Loucy (cell line): ENCODE measurements around the gene ACTL7B.

Experiments
- H2AFZ ChIP-seq: fragments of 200-600 bp; sonication (generic); 2 replicates; pipeline ENCODE4 v1.6.0; 2016; ENCODE audit warnings: antibody characterized with exemption, mild to moderate bottlenecking, low read length, moderate library complexity
- H3F3A ChIP-seq: fragments of 200-600 bp; 2 replicates; pipeline ENCODE4 v1.6.0; 2016; ENCODE audit warnings: antibody characterized with exemption, low read depth, mild to moderate bottlenecking
- H3K27me3 ChIP-seq: fragments of 200-600 bp; sonication (generic); 2 replicates; pipeline ENCODE4 v1.6.1; 2014; ENCODE audit warnings: low read length, mild to moderate bottlenecking; ENCODE audit not compliant: insufficient read depth, poor library complexity, severe bottlenecking
- H3K36me3 ChIP-seq: fragments of 200-600 bp; sonication (generic); 2 replicates; pipeline ENCODE4 v1.6.1; 2016; ENCODE audit warnings: low read length; ENCODE audit not compliant: insufficient read depth
- H3K4me1 ChIP-seq: fragments of 200-600 bp; sonication (generic); 2 replicates; pipeline ENCODE4 v1.5.1; 2014; ENCODE audit warnings: low read length, mild to moderate bottlenecking; ENCODE audit not compliant: insufficient read depth, poor library complexity, severe bottlenecking
- H3K4me2 ChIP-seq: fragments of 200-600 bp; sonication (generic); 2 replicates; pipeline ENCODE4 v1.6.0; 2014; ENCODE audit warnings: antibody characterized with exemption, low read length, low read depth, mild to moderate bottlenecking; ENCODE audit not compliant: poor library complexity, severe bottlenecking
- H3K4me3 ChIP-seq: fragments of 200-600 bp; sonication (generic); 2 replicates; pipeline ENCODE4 v1.5.1; 2014; ENCODE audit warnings: low read length, mild to moderate bottlenecking, mixed read lengths; ENCODE audit not compliant: poor library complexity, severe bottlenecking
- H3K79me2 ChIP-seq: fragments of 200-600 bp; sonication (generic); 2 replicates; pipeline ENCODE4 v1.6.1; 2014; ENCODE audit warnings: low read length; ENCODE audit not compliant: insufficient read depth
- H3K9ac ChIP-seq: fragments of 200-600 bp; sonication (generic); 2 replicates; pipeline ENCODE4 v1.6.0; 2014; ENCODE audit warnings: mild to moderate bottlenecking, low read depth, low read length, moderate library complexity; ENCODE audit not compliant: poor library complexity, severe bottlenecking
- H3K9me2 ChIP-seq: fragments of 200-600 bp; sonication (generic); replicated peaks from 2 replicates; pipeline ENCODE4 v1.6.1; 2016; ENCODE audit warnings: low read depth, low read length, mixed read lengths
- H3K9me3 ChIP-seq: fragments of 200-600 bp; sonication (generic); 2 replicates; pipeline ENCODE4 v1.6.1; 2014; ENCODE audit warnings: mild to moderate bottlenecking, antibody characterized with exemption, low read length, low read depth; ENCODE audit not compliant: insufficient read depth
- H4K20me1 ChIP-seq: fragments of 200-600 bp; sonication (generic); 2 replicates; pipeline ENCODE4 v1.6.0; 2014; ENCODE audit warnings: antibody characterized with exemption, low read length, mild to moderate bottlenecking; ENCODE audit not compliant: insufficient read depth, poor library complexity, severe bottlenecking
- EZH2phosphoT487 ChIP-seq: fragments of 200-600 bp; IDR thresholded peaks from 2 replicates; pipeline ENCODE4 v1.6.1; 2018; ENCODE audit warnings: antibody characterized with exemption, mild to moderate bottlenecking, moderate library complexity, borderline replicate concordance
- TF ChIP-seq, protein P1 (sequence below): fragments of 200-600 bp; sonication (generic); conservative IDR thresholded peaks from 2 replicates; pipeline ENCODE4 v1.5.1; 2014; ENCODE audit warnings: mild to moderate bottlenecking, antibody characterized with exemption, low read length

The ACTL7B gene

DNA sequence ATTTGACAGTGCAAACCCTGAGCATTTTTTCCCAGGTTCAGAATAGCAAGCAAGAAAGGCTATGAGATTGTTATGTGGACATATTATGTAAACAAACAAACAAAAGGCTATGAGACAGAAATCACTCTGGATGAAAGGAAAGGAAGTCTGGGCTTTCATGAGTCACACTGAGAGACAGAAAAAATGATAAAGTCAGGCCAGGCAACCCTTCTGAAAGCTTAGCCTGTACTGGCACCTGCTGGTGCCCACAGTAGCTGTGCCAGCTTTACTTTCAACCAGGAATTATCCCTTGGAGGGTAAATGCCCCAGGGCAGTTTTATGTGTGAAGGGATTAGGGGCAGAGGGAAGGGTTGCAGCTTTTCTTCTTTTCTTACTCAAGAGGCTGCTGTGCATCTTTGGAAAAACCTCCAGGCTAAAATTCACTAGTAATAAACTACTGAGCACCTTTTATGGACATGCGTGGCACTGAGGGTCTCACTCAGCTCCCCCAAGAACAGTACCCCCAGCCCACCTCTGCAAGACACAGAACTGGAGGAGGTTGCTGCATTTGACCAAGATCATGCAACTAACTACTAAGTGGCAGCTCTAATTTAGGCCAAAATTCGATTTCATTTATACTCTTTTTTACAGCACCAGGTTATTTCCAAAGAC lies 41.7 kb downstream of the ACTL7B start:
- no peaks in the 10 kb centered on the region for H3F3A ChIP-seq
- no peaks in the 10 kb centered on the region for H3K4me1 ChIP-seq
- H3K9me3 ChIP-seq = no peaks in the 10 kb centered on the region
- no peak for TF ChIP-seq EZH2phosphoT487
- TF ChIP-seq, protein P1, sequence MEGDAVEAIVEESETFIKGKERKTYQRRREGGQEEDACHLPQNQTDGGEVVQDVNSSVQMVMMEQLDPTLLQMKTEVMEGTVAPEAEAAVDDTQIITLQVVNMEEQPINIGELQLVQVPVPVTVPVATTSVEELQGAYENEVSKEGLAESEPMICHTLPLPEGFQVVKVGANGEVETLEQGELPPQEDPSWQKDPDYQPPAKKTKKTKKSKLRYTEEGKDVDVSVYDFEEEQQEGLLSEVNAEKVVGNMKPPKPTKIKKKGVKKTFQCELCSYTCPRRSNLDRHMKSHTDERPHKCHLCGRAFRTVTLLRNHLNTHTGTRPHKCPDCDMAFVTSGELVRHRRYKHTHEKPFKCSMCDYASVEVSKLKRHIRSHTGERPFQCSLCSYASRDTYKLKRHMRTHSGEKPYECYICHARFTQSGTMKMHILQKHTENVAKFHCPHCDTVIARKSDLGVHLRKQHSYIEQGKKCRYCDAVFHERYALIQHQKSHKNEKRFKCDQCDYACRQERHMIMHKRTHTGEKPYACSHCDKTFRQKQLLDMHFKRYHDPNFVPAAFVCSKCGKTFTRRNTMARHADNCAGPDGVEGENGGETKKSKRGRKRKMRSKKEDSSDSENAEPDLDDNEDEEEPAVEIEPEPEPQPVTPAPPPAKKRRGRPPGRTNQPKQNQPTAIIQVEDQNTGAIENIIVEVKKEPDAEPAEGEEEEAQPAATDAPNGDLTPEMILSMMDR = no peak; the same call in 1 of the 2 replicates
- H4K20me1 ChIP-seq = no peaks in the 10 kb centered on the region
- no peak overlapping the region for H3K4me3 ChIP-seq
- H3K9ac ChIP-seq = no peak overlapping the region
- H3K4me2 ChIP-seq = no peak overlapping the region
- no peaks in the 10 kb centered on the region for H3K9me2 ChIP-seq
- no peaks in the 10 kb centered on the region for H3K79me2 ChIP-seq
- no peaks in the 10 kb centered on the region for H3K36me3 ChIP-seq
- no peak overlapping the region for H2AFZ ChIP-seq
- no peaks in the 10 kb centered on the region for H3K27me3 ChIP-seq

DNA sequence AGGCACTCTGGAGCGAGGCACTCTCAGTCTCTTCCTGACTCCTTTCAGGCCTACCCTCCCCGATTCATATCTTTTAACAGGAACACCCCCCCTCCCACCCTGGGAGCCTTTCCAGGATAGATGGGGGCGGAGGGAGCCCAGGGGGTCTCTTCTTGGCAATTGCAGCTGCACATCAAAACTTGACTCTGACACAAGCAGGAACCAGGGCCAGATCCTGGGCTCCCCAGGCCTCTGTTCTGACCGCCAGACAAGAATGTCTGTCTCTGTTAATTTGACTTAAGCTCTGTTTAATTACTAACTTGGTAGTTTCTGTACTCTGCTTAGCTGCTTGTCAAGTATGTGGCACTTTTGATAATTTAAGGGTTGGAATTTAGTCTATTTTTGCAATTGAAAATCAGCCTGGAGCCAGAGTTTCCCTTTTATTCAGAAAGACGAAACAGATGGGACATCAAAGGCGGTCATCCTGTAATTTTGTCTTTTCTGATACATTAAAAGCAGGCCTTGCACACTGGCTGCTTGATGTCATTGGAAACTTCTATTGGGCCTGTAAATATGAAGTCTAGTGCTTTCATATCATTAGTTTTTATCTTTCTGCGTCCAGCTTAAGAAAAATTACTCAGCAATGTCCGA lies 43.3 kb downstream of the ACTL7B start:
- Histone ChIP-seq H3K27me3 (no peaks in the 10 kb centered on the region), H3K9ac (no peak overlapping the region), H3K4me1 (no peaks in the 10 kb centered on the region), H4K20me1 (no peaks in the 10 kb centered on the region), H3F3A (no peaks in the 10 kb centered on the region), H3K9me2 (no peaks in the 10 kb centered on the region), H3K4me2 (no peak overlapping the region), H3K4me3 (no peak overlapping the region), H3K9me3 (no peaks in the 10 kb centered on the region), H2AFZ (no peak overlapping the region), H3K79me2 (no peaks in the 10 kb centered on the region), H3K36me3 (no peaks in the 10 kb centered on the region)
- no peak for TF ChIP-seq EZH2phosphoT487
- TF ChIP-seq, protein P1 = no peak

DNA sequence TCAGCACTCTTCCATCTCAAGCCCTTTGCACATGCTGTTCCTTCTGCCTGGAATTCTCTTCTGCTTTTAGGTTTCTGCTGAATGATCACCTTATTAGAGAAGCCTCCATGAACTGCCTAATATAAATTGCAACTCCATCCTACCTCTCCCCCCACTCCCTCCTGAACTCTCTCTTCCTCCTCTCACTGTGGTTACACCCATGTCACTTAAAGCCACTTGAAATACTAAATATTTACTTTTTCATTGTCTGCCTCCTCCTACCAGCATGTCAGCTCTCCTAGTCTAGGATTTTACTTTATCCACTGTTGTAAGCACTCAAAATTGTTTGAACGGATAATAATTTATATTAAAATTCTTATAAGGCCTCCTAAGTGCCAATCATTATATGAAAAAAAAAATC lies 43.8 kb downstream of the ACTL7B start:
- H3K79me2 ChIP-seq = no peaks in the 10 kb centered on the region
- no peak overlapping the region for H2AFZ ChIP-seq
- no peak overlapping the region for H3K4me3 ChIP-seq
- H3K9me3 ChIP-seq = no peaks in the 10 kb centered on the region
- H3K36me3 ChIP-seq = no peaks in the 10 kb centered on the region
- H3K4me2 ChIP-seq = no peak overlapping the region
- TF ChIP-seq, protein P1 = no peak
- no peak for TF ChIP-seq EZH2phosphoT487
- no peaks in the 10 kb centered on the region for H3K27me3 ChIP-seq
- no peaks in the 10 kb centered on the region for H4K20me1 ChIP-seq
- H3K4me1 ChIP-seq = no peaks in the 10 kb centered on the region
- no peaks in the 10 kb centered on the region for H3F3A ChIP-seq
- H3K9ac ChIP-seq = no peak overlapping the region
- H3K9me2 ChIP-seq = no peaks in the 10 kb centered on the region
